Hepatocyte (in vitro differentiated cells): ENCODE measurements around the gene C18orf63.

Experiments used
- CTCF ChIP-seq: fragments of 200-600 bp; sonication (generic); IDR thresholded peaks from 2 replicates; pipeline ENCODE4 v1.5.1; 2016; ENCODE audit warnings: antibody characterized with exemption, mild to moderate bottlenecking; ENCODE audit not compliant: poor library complexity
- EZH2 ChIP-seq: fragments of 200-600 bp; sonication (generic); IDR thresholded peaks from 2 replicates; pipeline ENCODE4 v1.6.1; 2016; ENCODE audit warnings: antibody characterized with exemption, mild to moderate bottlenecking, borderline replicate concordance

- no peak for TF ChIP-seq CTCF
- TF ChIP-seq EZH2: no peak
These were observed 32.7 kb upstream of the C18orf63 start for GRCh38 chr18:74282755-74283554.
